ENCODE measurements around the gene NMUR2.

The NMUR2 gene

DNA sequence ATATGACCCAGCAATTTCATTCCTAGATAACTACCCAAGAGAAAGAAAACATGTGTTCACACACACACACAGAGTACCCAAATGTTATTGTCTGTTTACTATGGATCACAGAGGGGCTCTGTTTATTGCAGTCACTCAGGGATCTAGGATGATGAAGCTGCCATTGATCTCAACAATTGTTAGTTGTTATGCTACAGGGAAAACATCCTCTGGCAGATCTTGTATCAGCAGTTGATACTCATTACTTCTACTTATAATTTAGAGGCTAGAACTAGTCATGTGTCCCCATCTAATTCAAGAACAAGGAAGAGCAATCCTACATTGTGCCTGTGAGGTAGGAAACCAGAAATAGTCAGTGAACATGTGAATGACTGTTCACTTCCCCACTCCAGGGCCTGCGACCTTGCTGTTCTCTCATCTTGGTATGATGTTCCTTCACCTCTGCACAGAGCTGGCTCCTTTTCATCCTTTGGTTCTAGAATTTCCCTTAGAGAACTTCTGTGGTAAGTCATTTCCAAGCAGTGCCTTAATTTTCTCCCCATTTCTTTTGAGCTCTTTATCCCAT, 30.3 kb downstream of the NMUR2 start:
- no peak for DNase-seq
- intact Hi-C loops (cut with DNase I) = no loop called here

DNA sequence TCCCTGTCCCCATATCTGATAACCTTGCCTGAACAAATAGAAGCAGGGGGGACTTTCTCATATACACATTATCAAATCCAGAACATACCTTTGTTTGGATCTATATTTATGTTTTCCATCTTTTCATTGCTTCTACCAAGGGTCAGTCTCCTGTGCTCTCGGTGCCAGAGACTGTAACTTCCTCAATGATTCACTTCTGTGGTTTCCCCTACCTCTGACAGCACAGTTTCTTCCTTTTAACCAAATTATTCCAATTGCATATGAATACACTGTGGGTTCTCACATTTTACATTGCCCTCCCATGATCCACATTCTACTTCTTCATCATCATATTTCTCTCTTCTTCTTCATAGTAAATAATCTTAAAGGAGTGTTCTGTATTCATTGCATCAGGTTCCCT, 32.2 kb downstream of the NMUR2 start:
- intact Hi-C loops (cut with DNase I) = no loop called here

GRCh38 chr5:152369298-152369697, 35.8 kb downstream of the NMUR2 start:
- no peak for DNase-seq
- intact Hi-C loops (cut with DNase I) = no loop called here

More for the DNA sequence above, 32.2 kb downstream of the NMUR2 start:
- DNase-seq = no peak

DNA sequence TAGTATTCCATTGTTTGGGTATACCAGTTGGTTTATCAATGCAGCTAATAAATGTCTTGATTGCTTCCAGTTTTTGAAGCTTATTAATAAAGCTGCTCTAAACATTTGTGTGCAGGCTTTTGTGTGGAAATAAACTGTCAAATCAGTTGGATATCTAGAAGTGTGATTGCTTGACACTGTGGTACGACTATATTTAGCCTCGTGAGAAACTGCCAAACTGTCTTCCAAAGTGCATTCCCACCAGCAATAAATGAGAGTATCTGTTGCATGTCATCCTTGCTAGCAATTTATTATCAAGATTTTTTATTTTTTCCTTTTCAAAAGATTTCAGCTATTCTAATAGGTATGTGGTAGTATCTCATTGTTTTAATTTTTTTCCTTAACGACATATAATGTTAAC, 37.5 kb downstream of the NMUR2 start:
- intact Hi-C loops (cut with DNase I) = no loop called here
- DNase-seq = no peak

- DNase-seq = no peak
- intact Hi-C loops (cut with DNase I) = no loop called here
Observed at GRCh38 chr5:152366716-152367115, 38.4 kb downstream of the NMUR2 start.

- no peak for DNase-seq
- intact Hi-C loops (cut with DNase I) = no loop called here
Observed at GRCh38 chr5:152364899-152365298, 40.2 kb downstream of the NMUR2 start.

DNA sequence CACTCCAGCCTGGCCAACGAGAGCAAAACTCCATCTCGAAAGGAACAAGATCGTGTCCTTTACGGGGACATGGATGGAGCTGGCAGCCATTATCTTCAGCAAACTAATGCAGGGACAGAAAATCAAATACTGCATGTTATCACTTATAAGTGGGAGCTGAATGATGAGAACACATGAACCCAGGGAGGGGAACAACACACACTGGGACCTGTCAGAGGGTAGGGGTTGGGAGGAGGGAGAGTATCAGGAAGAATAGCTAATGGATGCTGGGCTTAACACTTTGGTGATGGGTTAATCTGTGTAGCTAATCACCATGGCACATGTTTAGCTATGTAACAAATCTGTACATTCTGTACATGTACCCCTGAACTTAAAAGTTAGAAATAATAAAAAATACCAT, 40.9 kb downstream of the NMUR2 start:
- DNase-seq = no peak
- intact Hi-C loops (cut with DNase I) = no loop called here

GRCh38 chr5:152358861-152359568, 46.1 kb downstream of the NMUR2 start:
- intact Hi-C loops (cut with DNase I) = no loop called here

GRCh38 chr5:152356506-152356905, 48.6 kb downstream of the NMUR2 start:
- intact Hi-C loops (cut with DNase I) = no loop called here
- DNase-seq = no peak

More at GRCh38 chr5:152358861-152359568, 46.1 kb downstream of the NMUR2 start:
- no peak for DNase-seq

- no peak for DNase-seq
- intact Hi-C loops (cut with DNase I) = no loop called here
Observed at GRCh38 chr5:152355061-152355460, 50.0 kb downstream of the NMUR2 start.

DNA sequence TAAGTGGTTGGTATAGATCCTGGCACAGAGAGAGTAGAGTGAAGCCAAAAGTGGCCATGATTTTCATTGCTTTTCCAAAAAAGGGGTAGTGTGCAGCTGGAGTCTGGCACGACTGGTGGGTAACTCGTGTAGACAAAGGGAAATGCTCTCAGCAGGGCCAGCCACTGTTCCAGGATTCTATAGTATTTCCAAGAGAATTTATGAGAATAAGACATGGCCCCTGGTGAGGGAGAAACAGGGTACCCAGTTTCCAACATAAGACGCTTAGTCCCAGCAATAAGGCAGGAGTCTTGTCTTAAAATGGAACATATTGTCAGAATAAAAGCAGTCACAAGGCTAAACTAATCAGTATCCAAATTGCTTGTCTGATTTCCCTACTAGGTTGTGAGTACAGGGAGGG, 52.1 kb downstream of the NMUR2 start:
- intact Hi-C loops (cut with DNase I) = no loop called here
- DNase-seq = no peak

DNA sequence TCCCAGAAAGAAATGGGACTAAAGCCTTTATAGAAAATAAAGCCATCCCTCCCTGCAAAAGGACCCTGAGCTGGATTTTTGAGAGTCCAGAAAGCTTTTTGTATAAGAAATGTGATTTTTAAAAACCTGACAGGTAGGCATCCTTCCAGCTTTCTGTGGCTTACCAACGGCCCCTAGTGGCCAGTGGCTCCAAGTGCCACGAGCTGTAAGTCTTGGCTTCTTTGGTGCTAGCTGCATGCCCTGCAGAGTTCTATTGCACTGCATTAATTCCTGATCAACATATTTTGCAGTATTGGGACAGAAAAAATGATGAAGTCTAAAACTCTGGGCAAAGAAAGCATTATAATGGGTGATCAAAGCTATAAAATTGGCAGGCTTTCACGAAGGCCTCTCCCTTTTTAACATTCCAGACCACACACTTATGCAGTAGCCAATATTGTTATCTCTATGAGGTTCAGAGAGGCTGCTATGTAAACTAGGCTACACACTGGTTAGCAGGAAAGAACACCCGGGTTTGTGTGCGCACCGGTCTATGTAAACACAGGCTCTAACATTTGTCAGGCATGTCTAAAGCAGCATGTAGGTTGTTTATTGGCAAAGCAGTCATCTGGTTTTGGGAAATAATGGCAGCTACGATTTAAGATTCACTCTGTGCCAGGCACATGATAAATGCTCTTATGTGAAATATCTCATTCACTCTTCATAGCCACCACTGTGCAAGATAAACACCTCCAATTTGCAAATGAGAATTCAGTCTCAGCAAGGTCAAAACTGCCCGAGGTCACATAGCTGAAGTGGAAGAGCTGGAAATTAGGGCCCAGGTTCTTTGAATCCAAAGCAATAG, 55.2 kb downstream of the NMUR2 start:
- intact Hi-C loops (cut with DNase I) = no loop called here
- DNase-seq = peak; percentile 21 to 93 (median 59)

Measured in posterior cingulate gyrus (tissue), 11 donors.